ENCODE data around the gene EPB41L4B.

EPB41L4B gene

GRCh38 chr9:109156708-109157107 lies 164.2 kb downstream of the EPB41L4B start:
- DNase-seq (ENCODE audit: low read depth) = no peak
- TF ChIP-seq CTCF (IDR thresholded peaks at IDR 0.05; ENCODE audit: insufficient read depth, low read depth, low read length, missing control alignments) = no peak
- H3K4me3 ChIP-seq (ENCODE audit: low read length) = no peak overlapping the region

- H3K4me3 ChIP-seq (ENCODE audit: low read length) = no peak overlapping the region
- peak; percentile 45 for DNase-seq (ENCODE audit: low read depth)
- no peak for TF ChIP-seq CTCF (IDR thresholded peaks at IDR 0.05; ENCODE audit: insufficient read depth, low read depth, low read length, missing control alignments)
Measured at GRCh38 chr9:109150925-109151545, 169.8 kb downstream of the EPB41L4B start.

- DNase-seq (ENCODE audit: low read depth) = no peak
- no peak overlapping the region for H3K4me3 ChIP-seq (ENCODE audit: low read length)
- TF ChIP-seq CTCF (IDR thresholded peaks at IDR 0.05; ENCODE audit: insufficient read depth, low read depth, low read length, missing control alignments) = no peak
Measured at GRCh38 chr9:109149722-109150121, 171.1 kb downstream of the EPB41L4B start.

GRCh38 chr9:109149089-109149488 lies 171.8 kb downstream of the EPB41L4B start:
- no peak for TF ChIP-seq CTCF (IDR thresholded peaks at IDR 0.05; ENCODE audit: insufficient read depth, low read depth, low read length, missing control alignments)
- no peak overlapping the region for H3K4me3 ChIP-seq (ENCODE audit: low read length)
- DNase-seq (ENCODE audit: low read depth) = no peak

- no peak overlapping the region for H3K4me3 ChIP-seq (ENCODE audit: low read length)
- DNase-seq (ENCODE audit: low read depth) = no peak
- TF ChIP-seq CTCF (IDR thresholded peaks at IDR 0.05; ENCODE audit: insufficient read depth, low read depth, low read length, missing control alignments) = no peak
Measured at GRCh38 chr9:109145051-109145450, 175.8 kb downstream of the EPB41L4B start.

- H3K4me3 ChIP-seq (ENCODE audit: low read length) = no peak overlapping the region
- DNase-seq (ENCODE audit: low read depth) = peak; percentile 38
- peak; percentile 48 for TF ChIP-seq CTCF (IDR thresholded peaks at IDR 0.05; ENCODE audit: insufficient read depth, low read depth, low read length, missing control alignments)
Measured at GRCh38 chr9:109143881-109144562, 176.8 kb downstream of the EPB41L4B start.

GRCh38 chr9:109141375-109141774 lies 179.5 kb downstream of the EPB41L4B start:
- TF ChIP-seq CTCF (IDR thresholded peaks at IDR 0.05; ENCODE audit: insufficient read depth, low read depth, low read length, missing control alignments) = no peak
- no peak for DNase-seq (ENCODE audit: low read depth)
- no peak overlapping the region for H3K4me3 ChIP-seq (ENCODE audit: low read length)

All from epithelial cell of esophagus (primary cell).